ENCODE results near the gene SPATA3.

Gene SPATA3

GRCh38 chr2:231053846-231054245 is 57.9 kb downstream of the SPATA3 start:
- H3K27me3 ChIP-seq (replicated peaks; ENCODE audit: control insufficient read depth, insufficient read depth, low read length), result peaks cover 4% of the 10 kb centered on the region
- H3K9me3 ChIP-seq (ENCODE audit: control insufficient read depth, low read length), result no peaks in the 10 kb centered on the region
- H3K4me3 ChIP-seq (ENCODE audit: low read length), result no peak overlapping the region
- DNase-seq (ENCODE audit: low read depth), result no peak
- H3K4me1 ChIP-seq (ENCODE audit: control insufficient read depth, insufficient read depth, low read length), result peaks cover 38% of the 10 kb centered on the region
- H3K36me3 ChIP-seq (ENCODE audit: control insufficient read depth, insufficient read depth, low read length, severe bottlenecking), result no peaks in the 10 kb centered on the region
- H3K9ac ChIP-seq (ENCODE audit: low read length), result no peak overlapping the region

DNA sequence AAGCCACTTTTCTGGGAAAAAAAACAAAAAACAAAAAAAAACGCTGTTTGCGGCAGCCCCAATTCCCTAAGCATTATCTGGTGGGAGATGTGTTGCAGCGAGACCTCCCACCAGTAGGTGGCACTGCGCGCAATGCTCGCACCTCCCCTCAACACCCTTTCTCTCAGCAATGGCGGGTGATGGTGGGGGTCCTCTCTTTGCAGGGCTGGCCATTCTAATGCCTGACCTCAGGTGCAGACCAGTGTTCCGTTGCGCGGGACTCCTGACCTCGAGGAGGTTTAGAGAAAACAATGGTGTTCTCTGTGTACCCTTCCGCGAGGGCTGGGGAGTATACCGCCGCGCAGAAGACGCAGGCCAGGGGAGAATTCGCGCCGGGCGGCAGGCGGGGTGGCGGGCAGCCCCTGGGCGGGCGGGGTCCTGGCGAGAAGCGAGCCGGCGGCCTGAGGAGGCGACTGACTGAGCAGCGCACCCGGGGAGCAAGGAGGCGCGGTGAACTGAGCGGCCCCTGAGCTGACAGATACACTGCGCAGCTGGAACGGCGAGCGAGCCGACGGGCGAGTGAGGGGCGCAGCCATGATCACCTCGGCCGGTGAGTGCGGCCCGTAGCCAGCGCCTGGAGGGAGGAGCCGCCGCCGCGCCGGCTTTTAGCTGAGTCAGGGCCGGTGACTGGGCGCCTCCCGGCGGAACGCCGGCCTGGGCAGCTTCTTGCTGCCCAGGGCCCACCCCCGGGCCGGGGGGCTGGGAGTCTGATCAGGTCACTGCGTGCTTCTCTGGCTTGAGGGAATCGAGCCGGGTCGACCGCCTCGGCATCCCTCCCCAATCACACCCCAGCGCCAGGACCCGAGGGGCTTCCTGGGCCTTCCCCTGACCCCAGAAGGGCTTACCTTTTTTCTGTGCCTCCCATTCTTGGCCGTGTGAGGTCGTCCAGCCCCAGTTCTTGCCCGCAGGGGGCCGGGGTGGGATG is 60.8 kb downstream of the SPATA3 start, which contains the start of gene PSMD1:
PSMD1 (plus strand) TSS at position 415 of the 964 bp plus-strand sequence; CDS start at position 574, 159 bp downstream.
- DNase-seq (ENCODE audit: low read depth), result peak; percentile 95
- Histone ChIP-seq H3K36me3 (ENCODE audit: control insufficient read depth, insufficient read depth, low read length, severe bottlenecking) (peaks cover 10% of the 10 kb centered on the region), H3K4me1 (ENCODE audit: control insufficient read depth, insufficient read depth, low read length) (peaks cover 39% of the 10 kb centered on the region), H3K9ac (ENCODE audit: low read length) (peak within 1 kb of the TSS; percentile 99), H3K9me3 (ENCODE audit: control insufficient read depth, low read length) (no peaks in the 10 kb centered on the region), H3K27me3 (replicated peaks; ENCODE audit: control insufficient read depth, insufficient read depth, low read length) (no peaks in the 10 kb centered on the region), H3K4me3 (ENCODE audit: low read length) (peak within 1 kb of the TSS; percentile 93)

GRCh38 chr2:231057590-231057989 is 61.7 kb downstream of the SPATA3 start:
- H3K4me3 ChIP-seq (ENCODE audit: low read length), result peak overlapping the region; percentile 93
- DNase-seq (ENCODE audit: low read depth), result peak; percentile 60
- peaks cover 35% of the 10 kb centered on the region for H3K4me1 ChIP-seq (ENCODE audit: control insufficient read depth, insufficient read depth, low read length)
- peak overlapping the region; percentile 99 for H3K9ac ChIP-seq (ENCODE audit: low read length)
- peaks cover 18% of the 10 kb centered on the region for H3K36me3 ChIP-seq (ENCODE audit: control insufficient read depth, insufficient read depth, low read length, severe bottlenecking)
- no peaks in the 10 kb centered on the region for H3K9me3 ChIP-seq (ENCODE audit: control insufficient read depth, low read length)
- H3K27me3 ChIP-seq (replicated peaks; ENCODE audit: control insufficient read depth, insufficient read depth, low read length), result no peaks in the 10 kb centered on the region
